HUES6 (cell line): Measurements from ENCODE around the gene CXCR4.

ENCODE experiments used
- H3K27ac ChIP-seq: 2 replicates; pipeline ENCODE4 v1.7.0; 2013; ENCODE audit warnings: low read depth, mild to moderate bottlenecking, low read length, inconsistent platforms
- H3K27me3 ChIP-seq: 2 replicates; pipeline ENCODE4 v1.6.1; 2013; ENCODE audit warnings: low read length; ENCODE audit not compliant: control insufficient read depth, insufficient read depth
- H3K36me3 ChIP-seq: 2 replicates; pipeline ENCODE4 v1.6.1; 2013; ENCODE audit warnings: low read length; ENCODE audit not compliant: control insufficient read depth, insufficient read depth
- H3K4me1 ChIP-seq: 2 replicates; pipeline ENCODE4 v1.6.1; 2013; ENCODE audit warnings: low read length; ENCODE audit not compliant: control insufficient read depth, insufficient read depth
- H3K4me3 ChIP-seq: 2 replicates; pipeline ENCODE4 v1.5.1; 2013; ENCODE audit warnings: low read depth, low read length
- H3K9ac ChIP-seq: one replicate; pipeline ENCODE4 v1.6.1; 2013; ENCODE audit warnings: mild to moderate bottlenecking, low read length
- H3K9me3 ChIP-seq: 2 replicates; pipeline ENCODE4 v1.6.1; 2013; ENCODE audit warnings: low read depth, low read length; ENCODE audit not compliant: control insufficient read depth, insufficient read depth

Gene CXCR4

DNA sequence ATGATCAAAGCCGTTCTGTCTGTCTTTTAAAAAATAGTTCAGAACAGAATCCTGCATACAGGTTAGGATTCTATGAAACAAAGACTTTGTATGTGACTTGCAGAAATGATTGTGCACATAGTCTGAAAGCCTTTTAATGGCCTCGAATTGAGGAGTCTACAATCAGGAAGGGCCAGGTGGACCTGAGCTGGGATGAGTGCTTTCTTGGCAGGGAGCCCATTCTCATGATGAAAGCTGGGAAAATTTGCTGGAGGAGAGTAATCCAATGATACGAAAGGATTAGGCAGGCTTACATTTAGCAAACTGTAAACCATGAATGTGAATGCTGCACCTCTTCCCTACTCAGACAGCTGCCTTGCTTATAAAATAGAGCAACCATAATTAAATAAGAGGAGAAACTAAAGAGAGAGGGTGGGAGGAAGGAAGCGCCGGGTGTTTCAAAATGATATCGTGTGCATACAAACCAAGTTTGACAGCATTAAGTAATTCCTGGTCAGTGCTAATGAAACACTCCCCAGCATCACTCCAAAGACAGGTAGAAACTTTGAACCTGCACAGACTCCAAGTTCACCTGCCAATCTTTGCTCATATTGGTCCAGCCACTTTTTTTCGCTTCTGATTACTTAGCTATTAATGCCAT lies 23.7 kb upstream of the CXCR4 start:
- H3K4me3 ChIP-seq: no peak overlapping the region
- peaks cover 2% of the 10 kb centered on the region; the same call in 1 of the 2 replicates for H3K4me1 ChIP-seq
- no peak overlapping the region for H3K9ac ChIP-seq
- no peak overlapping the region for H3K27ac ChIP-seq
- no peaks in the 10 kb centered on the region for H3K9me3 ChIP-seq
- no peaks in the 10 kb centered on the region for H3K27me3 ChIP-seq
- H3K36me3 ChIP-seq: no peaks in the 10 kb centered on the region

GRCh38 chr2:136139631-136140030 lies 21.7 kb upstream of the CXCR4 start:
- Histone ChIP-seq H3K9ac (no peak overlapping the region), H3K4me3 (no peak overlapping the region), H3K27me3 (no peaks in the 10 kb centered on the region), H3K27ac (no peak overlapping the region), H3K9me3 (no peaks in the 10 kb centered on the region), H3K4me1 (peaks cover 2% of the 10 kb centered on the region; the same call in 1 of the 2 replicates), H3K36me3 (no peaks in the 10 kb centered on the region)

- no peak overlapping the region for H3K27ac ChIP-seq
- no peaks in the 10 kb centered on the region for H3K9me3 ChIP-seq
- H3K36me3 ChIP-seq: no peaks in the 10 kb centered on the region
- H3K4me3 ChIP-seq: no peak overlapping the region
- no peaks in the 10 kb centered on the region for H3K27me3 ChIP-seq
- no peak overlapping the region for H3K9ac ChIP-seq
- peaks cover 2% of the 10 kb centered on the region; the same call in 1 of the 2 replicates for H3K4me1 ChIP-seq
Observed at GRCh38 chr2:136137982-136138381, 20.0 kb upstream of the CXCR4 start.

- Histone ChIP-seq H3K36me3 (no peaks in the 10 kb centered on the region), H3K27ac (no peak overlapping the region), H3K27me3 (no peaks in the 10 kb centered on the region), H3K9me3 (no peaks in the 10 kb centered on the region), H3K4me1 (peaks cover 2% of the 10 kb centered on the region; the same call in 1 of the 2 replicates), H3K4me3 (no peak overlapping the region), H3K9ac (no peak overlapping the region)
Observed at GRCh38 chr2:136136931-136137330, 19.0 kb upstream of the CXCR4 start.

DNA sequence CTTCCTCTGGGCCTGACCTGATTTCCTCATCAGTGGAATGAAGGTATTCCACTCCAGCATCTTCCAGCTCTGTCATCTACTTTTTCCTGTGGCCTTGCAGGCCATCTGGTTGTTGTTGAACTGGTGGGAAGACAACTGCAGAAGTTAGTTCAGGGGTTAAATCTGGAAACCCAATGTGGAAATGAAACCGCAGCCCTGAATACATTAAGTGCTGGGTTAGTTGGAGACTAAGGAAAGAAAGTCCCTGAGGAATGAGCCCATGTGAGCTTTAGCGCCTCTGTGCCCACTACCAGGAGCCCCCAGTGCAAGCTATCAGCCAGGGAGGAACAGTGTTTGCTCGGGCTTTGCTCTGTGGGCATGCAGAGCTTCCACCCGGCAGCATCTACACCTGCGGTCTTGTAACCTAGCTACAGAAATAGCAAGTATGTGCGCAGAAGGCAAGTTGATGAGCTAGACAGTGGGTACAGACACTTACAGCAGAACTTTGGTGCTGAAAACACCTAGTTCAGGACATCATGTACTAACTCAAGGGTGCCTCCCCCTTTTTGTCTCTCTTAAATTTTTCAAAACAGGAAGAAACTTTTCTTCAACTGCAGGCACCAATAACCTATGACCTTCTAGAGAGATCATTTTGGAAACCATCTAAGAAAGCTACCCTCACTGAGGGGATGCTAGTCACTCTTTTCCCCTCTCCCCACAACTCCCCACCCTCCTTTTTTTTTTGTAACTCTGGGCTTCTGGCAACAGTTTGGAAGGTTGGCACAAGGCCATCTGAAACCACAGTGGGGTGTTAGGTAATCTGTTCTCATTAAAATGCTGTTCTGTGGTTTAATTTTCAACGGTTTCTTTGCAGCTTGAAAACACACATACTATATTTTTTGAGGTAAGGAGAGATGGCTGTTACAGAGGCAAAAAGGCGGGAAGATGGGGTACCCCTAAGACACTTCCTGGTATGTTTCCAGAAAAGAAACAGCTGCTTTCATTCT lies 18.3 kb upstream of the CXCR4 start:
- Histone ChIP-seq H3K36me3 (no peaks in the 10 kb centered on the region), H3K27ac (no peak overlapping the region), H3K4me1 (no peaks in the 10 kb centered on the region; the same call in 1 of the 2 replicates), H3K9ac (no peak overlapping the region), H3K4me3 (no peak overlapping the region), H3K27me3 (no peaks in the 10 kb centered on the region), H3K9me3 (no peaks in the 10 kb centered on the region)

- Histone ChIP-seq H3K36me3 (no peaks in the 10 kb centered on the region), H3K27ac (no peak overlapping the region), H3K9ac (no peak overlapping the region), H3K4me3 (no peak overlapping the region), H3K9me3 (no peaks in the 10 kb centered on the region), H3K27me3 (no peaks in the 10 kb centered on the region), H3K4me1 (peaks cover 3% of the 10 kb centered on the region; the same call in 1 of the 2 replicates)
Observed at GRCh38 chr2:136135462-136135861, 17.5 kb upstream of the CXCR4 start.

GRCh38 chr2:136134126-136134525 lies 16.2 kb upstream of the CXCR4 start:
- no peaks in the 10 kb centered on the region for H3K36me3 ChIP-seq
- no peak overlapping the region for H3K27ac ChIP-seq
- H3K9ac ChIP-seq: no peak overlapping the region
- peaks cover 3% of the 10 kb centered on the region; the same call in 1 of the 2 replicates for H3K4me1 ChIP-seq
- H3K4me3 ChIP-seq: no peak overlapping the region
- H3K9me3 ChIP-seq: no peaks in the 10 kb centered on the region
- no peaks in the 10 kb centered on the region for H3K27me3 ChIP-seq

- Histone ChIP-seq H3K27ac (no peak overlapping the region), H3K4me1 (peaks cover 3% of the 10 kb centered on the region; the same call in 1 of the 2 replicates), H3K9ac (no peak overlapping the region), H3K36me3 (no peaks in the 10 kb centered on the region), H3K27me3 (no peaks in the 10 kb centered on the region), H3K9me3 (no peaks in the 10 kb centered on the region), H3K4me3 (no peak overlapping the region)
Observed at GRCh38 chr2:136133586-136133985, 15.6 kb upstream of the CXCR4 start.

DNA sequence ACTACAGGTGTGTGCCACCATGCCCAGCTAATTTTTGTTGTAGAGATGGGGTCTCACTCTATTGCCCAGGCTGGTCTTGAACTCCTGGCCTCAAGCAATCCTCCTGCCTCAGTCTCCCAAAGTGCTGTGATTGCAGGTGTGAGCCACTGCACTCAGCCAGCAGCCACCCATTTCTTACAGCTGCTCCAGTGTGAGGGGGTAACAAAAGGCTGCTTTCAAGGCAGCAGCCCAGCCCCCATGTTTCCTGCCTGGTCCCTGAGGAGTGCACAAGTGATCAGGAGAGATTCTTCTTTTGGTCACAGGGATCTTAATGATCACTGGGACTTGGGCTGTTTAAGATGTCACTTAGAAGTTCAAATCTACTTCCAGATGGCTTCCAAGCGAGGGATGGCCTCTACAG lies 15.2 kb upstream of the CXCR4 start:
- Histone ChIP-seq H3K9me3 (no peaks in the 10 kb centered on the region), H3K27me3 (no peaks in the 10 kb centered on the region), H3K9ac (no peak overlapping the region), H3K4me1 (peaks cover 3% of the 10 kb centered on the region; the same call in 1 of the 2 replicates), H3K27ac (no peak overlapping the region), H3K36me3 (no peaks in the 10 kb centered on the region), H3K4me3 (no peak overlapping the region)

GRCh38 chr2:136132825-136133155 lies 14.8 kb upstream of the CXCR4 start:
- Histone ChIP-seq H3K9me3 (no peaks in the 10 kb centered on the region), H3K27me3 (no peaks in the 10 kb centered on the region), H3K4me3 (no peak overlapping the region), H3K36me3 (no peaks in the 10 kb centered on the region), H3K4me1 (peaks cover 4% of the 10 kb centered on the region; the same call in 1 of the 2 replicates), H3K27ac (no peak overlapping the region), H3K9ac (no peak overlapping the region)
